HL-60/S4 (cell line): ENCODE results near the gene MRPL28.
"Not testable (repeated sequence)": the region's sequence is repeated elsewhere in the genome, so short reads cannot be mapped to it uniquely, and the experiment has no call there.

Experiments
- in situ Hi-C: fragments of 300-500 bp; cut with MboI; formaldehyde crosslinking; loops from 2 replicates; pipeline ENCODE4 v1.14.3; 2022; ENCODE audit warnings: low sequenced_read_pairs

Gene MRPL28

GRCh38 chr16:341095-341973 is 29.0 kb downstream of the MRPL28 start:
- in situ Hi-C loops: not testable (repeated sequence)

- in situ Hi-C loops: no loop called here
Measured at GRCh38 chr16:340370-341091, 29.8 kb downstream of the MRPL28 start.

GRCh38 chr16:339680-340079 is 30.7 kb downstream of the MRPL28 start:
- in situ Hi-C loops: no loop called here

DNA sequence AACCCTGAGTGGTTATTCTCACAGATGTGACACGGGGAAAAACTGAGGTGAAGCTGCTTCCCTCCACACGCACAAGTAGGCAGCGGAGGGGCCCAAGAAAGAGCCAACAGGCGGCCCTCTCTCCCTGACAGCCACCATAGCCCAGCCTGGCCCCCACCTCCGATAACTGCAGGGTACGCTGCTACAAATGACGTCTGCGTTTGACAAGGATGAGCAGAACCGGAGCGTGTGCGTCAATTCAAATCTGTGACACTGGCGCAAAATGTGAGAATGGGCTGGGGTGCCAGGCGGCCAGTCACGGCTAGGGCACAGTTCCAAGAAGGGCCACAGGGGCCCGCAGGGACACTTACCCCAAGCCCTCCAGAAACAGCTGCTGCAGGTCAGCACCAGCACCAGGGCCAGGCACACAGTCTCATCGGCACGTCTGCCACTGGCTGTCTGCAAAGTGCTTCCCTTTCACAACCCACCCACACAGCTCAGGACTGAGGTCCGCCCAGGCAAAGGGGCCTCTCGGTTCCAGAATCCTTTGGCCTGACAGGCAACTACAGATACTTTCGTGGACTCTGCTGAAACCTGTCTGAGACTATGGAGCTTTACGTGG is 32.3 kb downstream of the MRPL28 start:
- in situ Hi-C loops: no loop called here

DNA sequence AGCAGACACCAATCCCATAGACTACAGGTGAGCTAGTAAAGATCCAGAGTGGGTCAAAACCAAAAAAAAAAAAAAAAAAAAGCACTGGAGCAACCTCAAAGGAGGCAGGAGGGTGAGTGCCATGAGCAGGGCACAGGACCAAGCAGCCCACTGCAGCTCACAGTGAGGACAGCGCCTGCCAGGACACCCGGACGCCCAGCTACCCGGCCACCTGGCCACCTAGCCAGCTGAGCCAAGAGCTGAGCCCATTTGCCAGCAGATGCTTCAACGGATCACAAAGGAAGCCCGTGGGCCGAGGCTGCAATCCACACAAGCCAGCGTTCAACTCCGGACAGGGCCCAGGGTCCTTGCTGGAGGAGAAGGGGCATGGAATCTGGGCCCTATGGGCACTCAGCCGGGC is 32.9 kb downstream of the MRPL28 start:
- in situ Hi-C loops: no loop called here

DNA sequence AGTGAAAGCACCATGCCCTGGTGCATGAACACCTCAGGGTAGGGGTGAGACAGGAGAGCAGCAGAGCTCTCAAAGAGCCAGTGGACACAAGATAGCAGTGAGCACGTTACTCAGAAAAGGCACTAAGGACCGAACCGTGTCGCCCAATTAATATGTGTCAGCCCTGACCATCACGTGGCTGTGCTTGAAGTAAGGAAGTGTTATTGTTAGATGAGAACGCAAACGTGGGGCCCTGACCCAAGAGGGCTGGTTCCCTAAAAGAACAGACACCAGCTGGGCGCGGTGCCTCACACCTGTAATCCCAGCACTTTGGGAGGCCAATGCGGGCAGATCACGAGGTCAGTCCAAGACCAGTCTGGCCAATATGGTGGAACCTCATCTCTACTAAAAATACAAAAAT is 34.1 kb downstream of the MRPL28 start:
- in situ Hi-C loops: no loop called here

DNA sequence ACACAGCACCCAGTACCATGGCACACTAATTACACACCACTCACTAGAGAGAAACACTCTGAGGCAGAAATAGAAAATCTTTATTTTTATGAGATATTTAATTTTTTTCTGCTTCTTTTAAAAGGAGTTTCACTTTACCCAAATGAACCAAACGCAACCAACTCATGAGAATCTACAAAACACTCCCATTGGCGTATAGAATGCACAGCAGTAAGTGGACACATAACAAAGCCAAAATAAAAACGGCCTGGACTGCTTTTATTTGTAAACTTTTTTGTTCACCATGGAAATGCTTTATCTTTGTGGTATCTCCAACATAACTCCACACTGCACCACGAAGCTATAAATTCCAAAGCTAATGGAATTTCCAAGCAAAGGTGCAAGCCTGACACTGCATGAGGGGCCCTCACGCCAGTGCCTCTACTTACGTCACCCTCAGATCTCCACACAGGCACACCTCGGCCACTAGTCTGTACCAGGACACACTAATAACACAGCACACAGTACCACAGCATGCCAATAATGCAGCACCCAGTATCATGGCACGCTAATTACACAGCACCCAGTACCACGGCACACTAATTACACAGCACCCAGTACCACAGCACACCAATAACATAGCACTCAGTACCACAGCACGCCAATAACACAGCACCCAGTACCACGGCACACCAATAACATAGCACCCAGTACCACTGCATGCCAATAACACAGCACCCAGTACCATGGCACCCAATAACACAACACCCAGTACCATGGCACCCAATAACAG is 35.3 kb downstream of the MRPL28 start:
- in situ Hi-C loops: not testable (repeated sequence)

DNA sequence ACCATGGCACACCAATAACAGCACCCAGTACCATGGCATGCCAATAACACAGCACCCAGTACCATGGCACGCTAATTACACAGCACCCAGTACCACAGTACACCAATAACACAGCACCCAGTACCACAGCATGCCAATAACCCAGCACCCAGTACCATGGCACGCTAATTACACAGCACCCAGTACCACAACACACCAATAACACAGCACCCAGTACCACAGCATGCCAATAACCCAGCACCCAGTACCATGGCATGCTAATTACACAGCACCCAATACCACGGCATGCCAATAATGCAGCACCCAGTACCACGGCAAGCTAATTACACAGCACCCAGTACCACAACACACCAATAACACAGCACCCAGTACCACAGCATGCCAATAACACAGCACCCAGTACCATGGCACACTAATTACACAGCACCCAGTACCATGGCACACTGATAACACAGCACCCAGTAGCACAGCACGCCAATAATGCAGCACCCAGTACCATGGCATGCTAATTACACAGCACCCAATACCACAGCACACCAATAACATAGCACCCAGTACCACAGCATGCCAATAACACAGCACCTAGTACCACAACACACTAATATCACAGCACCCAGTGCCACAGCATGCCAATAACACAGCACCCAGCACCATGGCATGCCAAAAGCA is 36.0 kb downstream of the MRPL28 start:
- in situ Hi-C loops: not testable (repeated sequence)

DNA sequence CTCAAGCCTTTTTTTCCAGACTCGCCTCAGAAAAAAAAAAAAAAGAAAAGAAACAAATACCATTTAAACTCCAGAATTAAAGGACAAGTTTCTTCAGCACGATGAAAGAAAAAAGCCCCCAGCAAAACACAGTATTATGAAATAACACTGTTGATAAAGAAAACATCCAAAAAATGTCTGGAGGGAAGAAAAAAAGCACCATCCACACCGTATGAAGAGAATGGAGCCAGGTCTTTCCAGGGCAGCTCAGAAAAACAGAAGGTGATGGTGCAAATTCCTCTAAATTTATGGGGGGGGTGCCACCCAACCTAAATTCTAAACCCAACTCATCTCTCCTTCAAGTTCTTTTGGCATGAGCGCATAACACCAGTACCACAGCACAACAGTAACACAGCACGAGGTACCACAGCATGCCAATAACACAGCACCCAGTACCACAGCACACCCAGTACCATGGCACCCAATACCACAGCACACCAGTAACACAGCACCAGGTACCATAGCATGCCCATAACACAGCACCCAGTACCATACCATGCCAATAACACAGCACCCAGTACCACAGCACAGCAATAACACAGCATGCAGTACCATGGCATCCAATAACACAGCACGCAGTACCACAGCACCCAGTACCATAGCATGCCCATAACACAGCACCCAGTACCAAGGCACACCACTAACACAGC is 36.8 kb downstream of the MRPL28 start:
- in situ Hi-C loops: no loop called here

DNA sequence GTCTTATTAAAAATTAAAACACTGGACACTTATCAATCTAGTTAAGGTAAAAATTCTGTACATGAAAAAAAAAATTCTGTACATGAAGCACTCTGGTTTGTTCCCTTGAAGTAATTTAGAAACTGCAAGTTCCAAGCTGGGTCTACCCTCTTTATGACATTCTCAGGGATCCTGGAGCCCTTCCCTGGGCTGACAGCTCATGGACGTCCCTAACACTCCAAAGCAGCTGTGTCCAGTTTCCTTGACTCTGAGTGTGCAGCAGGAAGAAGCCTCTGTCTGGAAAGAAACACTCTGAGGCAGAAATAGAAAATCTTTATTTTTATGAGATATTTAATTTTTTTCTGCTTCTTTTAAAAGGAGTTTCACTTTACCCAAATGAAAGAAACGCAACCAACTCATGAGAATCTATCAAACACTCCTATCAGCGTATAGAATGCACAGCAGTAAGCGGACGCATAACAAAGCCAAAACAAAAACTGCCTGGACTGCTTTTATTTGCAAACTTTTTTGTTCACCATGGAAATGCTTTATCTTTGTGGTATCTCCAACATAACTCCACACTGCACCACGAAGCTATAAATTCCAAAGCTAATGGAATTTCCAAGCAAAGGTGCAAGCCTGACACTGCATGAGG is 39.0 kb downstream of the MRPL28 start:
- in situ Hi-C loops: not testable (repeated sequence)

DNA sequence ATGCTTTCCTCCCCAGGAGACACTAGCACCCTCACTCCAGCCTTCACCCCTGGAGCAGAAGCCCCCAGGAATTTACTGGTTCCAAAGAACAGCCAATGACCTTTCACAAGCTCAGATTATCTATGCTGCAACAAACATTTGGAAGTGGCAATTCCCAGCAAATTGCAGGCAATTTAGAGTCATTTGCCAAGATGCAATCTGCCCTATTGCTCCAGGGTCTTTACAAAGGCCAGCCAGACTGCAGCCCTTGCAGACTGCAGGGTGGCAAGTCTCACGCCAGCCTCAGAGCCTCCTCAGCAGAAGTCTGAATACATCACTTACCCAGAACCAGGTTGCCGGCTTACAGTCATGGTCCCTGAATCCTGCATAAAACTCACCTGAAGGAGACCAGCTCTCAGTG is 39.6 kb downstream of the MRPL28 start:
- in situ Hi-C loops: no loop called here

GRCh38 chr16:325375-326145 is 44.8 kb downstream of the MRPL28 start:
- in situ Hi-C loops: no loop called here

DNA sequence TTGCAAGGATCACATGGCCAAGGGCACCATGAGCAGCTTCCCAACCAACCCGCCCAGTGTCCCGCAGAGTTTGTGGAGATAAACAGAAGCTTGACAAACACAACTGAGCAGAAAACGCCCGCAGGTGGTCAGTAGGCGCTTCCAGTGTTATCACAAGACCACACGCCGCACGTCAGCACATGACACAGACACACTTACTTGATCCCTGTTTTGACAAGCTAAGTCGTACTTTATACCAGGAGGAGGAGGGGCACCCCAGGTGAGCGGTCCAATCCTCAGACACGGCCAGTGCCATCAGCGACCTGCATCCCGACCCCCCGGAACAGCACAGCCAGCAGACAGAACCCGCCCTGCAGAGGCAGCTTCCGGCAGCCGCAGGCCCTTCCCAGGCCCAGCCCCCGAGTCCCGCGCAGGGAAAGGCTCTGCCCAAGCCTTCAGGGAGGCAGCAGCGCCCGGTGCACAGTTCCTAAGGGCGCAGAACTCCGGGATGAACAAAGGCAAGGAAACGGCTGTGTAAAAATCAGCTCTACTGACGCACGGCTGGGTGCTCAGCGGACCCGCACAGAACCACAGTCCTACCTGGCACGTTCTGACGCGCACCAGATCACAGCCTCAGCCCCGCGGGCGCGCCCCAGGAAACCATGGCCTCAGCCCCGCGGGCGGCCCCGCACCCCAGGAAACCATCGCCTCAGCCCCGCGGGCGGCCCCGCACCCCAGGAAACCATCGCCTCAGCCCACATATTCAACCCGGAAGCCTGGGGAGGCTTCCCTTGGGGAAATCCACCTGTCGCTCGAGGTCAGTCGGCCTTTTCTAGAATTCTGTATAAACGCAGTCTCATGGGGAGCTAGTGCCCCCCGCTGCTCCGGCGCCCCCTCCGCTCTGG is 45.6 kb downstream of the MRPL28 start:
- in situ Hi-C loops: no loop called here

GRCh38 chr16:324201-324450 is 46.2 kb downstream of the MRPL28 start:
- in situ Hi-C loops: no loop called here

DNA sequence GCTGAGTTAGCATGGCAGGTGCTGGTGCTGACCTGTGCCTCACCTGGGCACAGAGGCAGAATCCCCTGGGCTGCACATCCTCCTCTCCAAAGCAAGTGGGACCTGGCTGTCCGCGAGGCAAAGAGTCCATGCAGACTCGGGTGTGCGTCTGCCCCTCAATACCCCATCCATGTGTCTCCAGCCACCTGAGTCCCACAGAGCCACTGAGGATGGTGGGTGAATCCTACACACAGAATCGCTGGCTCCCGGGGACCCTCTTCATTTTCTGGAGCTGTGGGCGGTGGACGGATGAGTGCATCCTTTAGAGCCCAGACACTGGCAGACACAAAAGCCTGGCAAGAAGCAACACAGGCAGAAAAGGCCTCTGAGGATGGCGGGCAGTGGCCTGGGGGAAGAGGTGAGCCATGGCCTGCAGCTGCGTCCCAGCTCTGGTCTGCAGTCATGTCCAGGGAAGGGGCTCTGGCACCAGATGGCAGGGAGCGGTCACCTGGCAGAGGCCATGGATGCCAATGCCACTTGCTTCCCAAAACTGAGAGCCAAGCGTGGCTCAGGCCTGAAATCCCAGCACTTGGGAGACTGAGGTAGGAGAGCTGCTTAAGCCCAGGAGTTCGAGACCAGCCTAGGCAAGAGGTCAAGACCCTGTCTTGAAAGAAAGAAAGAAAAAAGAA is 47.7 kb downstream of the MRPL28 start:
- in situ Hi-C loops: no loop called here

DNA sequence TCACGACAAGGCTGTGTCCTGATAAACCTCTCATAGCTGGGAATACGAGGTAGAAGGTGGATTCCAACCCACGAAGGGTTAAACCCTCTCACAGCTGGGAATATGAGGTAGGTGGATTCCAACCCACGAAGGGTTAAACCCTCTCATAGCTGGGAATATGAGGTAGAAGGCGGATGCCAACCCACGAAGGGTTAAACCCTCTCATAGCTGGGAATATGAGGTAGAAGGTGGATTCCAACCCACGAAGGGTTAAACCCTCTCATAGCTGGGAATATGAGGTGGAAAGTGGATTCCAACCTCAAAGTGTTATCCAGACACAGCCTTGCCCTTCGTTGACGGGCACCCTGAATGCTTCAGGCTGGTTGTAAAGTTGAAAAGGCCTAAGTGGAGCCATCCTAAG is 48.8 kb downstream of the MRPL28 start:
- in situ Hi-C loops: no loop called here

GRCh38 chr16:320206-320605 is 50.1 kb downstream of the MRPL28 start:
- in situ Hi-C loops: no loop called here

- in situ Hi-C loops: no loop called here
Measured at GRCh38 chr16:318628-319027, 51.7 kb downstream of the MRPL28 start.
